NB4 (cell line): ENCODE measurements around the gene GPANK1.

ENCODE experiments used
- CTCF ChIP-seq: IDR thresholded peaks from one replicate; pipeline ENCODE4 v1.5.1; 2012; ENCODE audit warnings: low read depth, low read length
- MAX ChIP-seq: IDR thresholded peaks from 2 replicates; pipeline ENCODE4 v1.6.1; 2011; ENCODE audit warnings: low read depth, low read length
- POLR2A ChIP-seq: IDR thresholded peaks from 2 replicates; pipeline ENCODE4 v1.6.1; 2011; ENCODE audit warnings: mild to moderate bottlenecking; ENCODE audit not compliant: insufficient read length; ENCODE audit errors: extremely low read depth

DNA sequence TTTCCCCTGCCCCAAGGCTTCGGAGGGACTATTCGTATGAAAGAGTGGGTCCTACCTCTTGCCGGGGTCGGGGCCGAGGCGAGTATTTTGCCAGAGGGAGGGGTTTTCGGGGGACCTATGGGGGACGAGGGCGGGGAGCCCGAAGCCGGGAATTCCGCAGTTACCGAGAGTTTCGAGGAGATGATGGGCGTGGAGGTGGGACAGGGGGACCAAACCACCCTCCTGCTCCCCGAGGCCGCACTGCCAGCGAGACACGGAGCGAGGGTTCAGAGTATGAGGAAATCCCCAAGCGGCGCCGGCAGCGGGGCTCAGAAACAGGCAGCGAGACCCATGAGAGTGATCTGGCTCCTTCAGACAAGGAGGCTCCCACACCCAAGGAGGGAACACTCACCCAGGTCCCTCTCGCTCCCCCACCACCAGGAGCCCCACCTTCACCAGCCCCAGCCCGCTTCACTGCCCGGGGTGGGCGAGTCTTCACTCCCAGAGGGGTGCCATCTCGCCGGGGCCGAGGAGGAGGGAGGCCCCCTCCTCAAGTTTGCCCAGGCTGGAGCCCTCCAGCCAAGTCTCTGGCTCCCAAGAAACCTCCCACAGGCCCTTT, 33.0 kb downstream of the GPANK1 start:
- TF ChIP-seq POLR2A (peak; percentile 32), CTCF (no peak), MAX (no peak)
